IPS-15b (cell line): ENCODE results near the gene PRR20D.
"Not testable (repeated sequence)": the region's sequence is repeated elsewhere in the genome, so short reads cannot be mapped to it uniquely, and the experiment has no call there.

ENCODE experiments used
- H3K27me3 ChIP-seq: one replicate; pipeline ENCODE4 v1.6.1; 2013; ENCODE audit warnings: low read length; ENCODE audit not compliant: control insufficient read depth, insufficient read depth
- H3K36me3 ChIP-seq: one replicate; pipeline ENCODE4 v1.6.1; 2013; ENCODE audit warnings: low read length; ENCODE audit not compliant: control insufficient read depth, insufficient read depth
- H3K4me1 ChIP-seq: one replicate; pipeline ENCODE4 v1.6.1; 2013; ENCODE audit warnings: mild to moderate bottlenecking, low read length; ENCODE audit not compliant: control insufficient read depth, insufficient read depth
- H3K4me3 ChIP-seq: one replicate; pipeline ENCODE4 v1.5.1; 2013; ENCODE audit warnings: low read depth, low read length
- H3K9ac ChIP-seq: one replicate; pipeline ENCODE4 v1.6.1; 2013; ENCODE audit warnings: low read depth, mild to moderate bottlenecking, low read length
- H3K9me3 ChIP-seq: one replicate; pipeline ENCODE4 v1.6.1; 2013; ENCODE audit warnings: mild to moderate bottlenecking, low read length; ENCODE audit not compliant: control insufficient read depth, insufficient read depth

Gene PRR20D

GRCh38 chr13:57160332-57160731 is at the start of gene PRR20D:
Gene PRR20D (plus strand): TSS chr13:57160632. CDS start chr13:57161019, 387 bp downstream.
- H3K9me3 ChIP-seq, H3K27me3 ChIP-seq, H3K36me3 ChIP-seq, H3K4me1 ChIP-seq, H3K4me3 ChIP-seq, H3K9ac ChIP-seq: not testable (repeated sequence)

GRCh38 chr13:57114945-57115344 is 45.5 kb upstream of the PRR20D start:
- Histone ChIP-seq H3K27me3 (no peaks in the 10 kb centered on the region), H3K9me3 (no peaks in the 10 kb centered on the region), H3K4me3 (no peak overlapping the region), H3K36me3 (no peaks in the 10 kb centered on the region), H3K4me1 (no peaks in the 10 kb centered on the region), H3K9ac (no peak overlapping the region)

GRCh38 chr13:57123681-57124080 is 36.8 kb upstream of the PRR20D start:
- no peaks in the 10 kb centered on the region for H3K4me1 ChIP-seq
- H3K36me3 ChIP-seq, result no peaks in the 10 kb centered on the region
- no peak overlapping the region for H3K4me3 ChIP-seq
- no peak overlapping the region for H3K9ac ChIP-seq
- no peaks in the 10 kb centered on the region for H3K27me3 ChIP-seq
- no peaks in the 10 kb centered on the region for H3K9me3 ChIP-seq

- H3K9me3 ChIP-seq, result no peaks in the 10 kb centered on the region
Measured at GRCh38 chr13:57128909-57129308, 31.5 kb upstream of the PRR20D start.

GRCh38 chr13:57136093-57136492 is 24.3 kb upstream of the PRR20D start:
- Histone ChIP-seq H3K4me1 (no peaks in the 10 kb centered on the region), H3K9ac (no peak overlapping the region), H3K36me3 (no peaks in the 10 kb centered on the region), H3K27me3 (no peaks in the 10 kb centered on the region), H3K9me3 (no peaks in the 10 kb centered on the region), H3K4me3 (no peak overlapping the region)

More at GRCh38 chr13:57128909-57129308, 31.5 kb upstream of the PRR20D start:
- Histone ChIP-seq H3K36me3 (no peaks in the 10 kb centered on the region), H3K4me1 (no peaks in the 10 kb centered on the region), H3K27me3 (no peaks in the 10 kb centered on the region), H3K9ac (no peak overlapping the region), H3K4me3 (no peak overlapping the region)

- Histone ChIP-seq H3K9ac (no peak overlapping the region), H3K27me3 (no peaks in the 10 kb centered on the region), H3K4me3 (no peak overlapping the region)
Measured at GRCh38 chr13:57137585-57137984, 22.8 kb upstream of the PRR20D start.

GRCh38 chr13:57138988-57139387 is 21.4 kb upstream of the PRR20D start:
- H3K27me3 ChIP-seq, result no peaks in the 10 kb centered on the region
- no peaks in the 10 kb centered on the region for H3K36me3 ChIP-seq
- H3K9me3 ChIP-seq, result no peaks in the 10 kb centered on the region
- no peak overlapping the region for H3K4me3 ChIP-seq
- no peak overlapping the region for H3K9ac ChIP-seq
- no peaks in the 10 kb centered on the region for H3K4me1 ChIP-seq

More at GRCh38 chr13:57137585-57137984, 22.8 kb upstream of the PRR20D start:
- no peaks in the 10 kb centered on the region for H3K36me3 ChIP-seq
- H3K4me1 ChIP-seq, result no peaks in the 10 kb centered on the region
- H3K9me3 ChIP-seq, result no peaks in the 10 kb centered on the region

GRCh38 chr13:57139781-57140180 is 20.7 kb upstream of the PRR20D start:
- not testable (repeated sequence) for H3K27me3 ChIP-seq, H3K9ac ChIP-seq, H3K9me3 ChIP-seq, H3K4me1 ChIP-seq, H3K4me3 ChIP-seq, H3K36me3 ChIP-seq

GRCh38 chr13:57140235-57140968 is 20.0 kb upstream of the PRR20D start, which contains the start of gene PRR20A:
Gene PRR20A (plus strand): TSS chr13:57140918. CDS start chr13:57141305, 387 bp downstream.
- not testable (repeated sequence) for H3K4me3 ChIP-seq, H3K9ac ChIP-seq, H3K27me3 ChIP-seq, H3K4me1 ChIP-seq, H3K36me3 ChIP-seq, H3K9me3 ChIP-seq

GRCh38 chr13:57147188-57147587 is 13.2 kb upstream of the PRR20D start, which contains the start of gene PRR20B:
Gene PRR20B (plus strand): TSS chr13:57147488. CDS start chr13:57147875, 387 bp downstream.
- H3K27me3 ChIP-seq, H3K4me3 ChIP-seq, H3K4me1 ChIP-seq, H3K9me3 ChIP-seq, H3K36me3 ChIP-seq, H3K9ac ChIP-seq: not testable (repeated sequence)

- H3K27me3 ChIP-seq, H3K9me3 ChIP-seq, H3K4me3 ChIP-seq, H3K4me1 ChIP-seq, H3K9ac ChIP-seq, H3K36me3 ChIP-seq: not testable (repeated sequence)
Measured at GRCh38 chr13:57148106-57148505, 12.3 kb upstream of the PRR20D start.

- not testable (repeated sequence) for H3K27me3 ChIP-seq, H3K36me3 ChIP-seq, H3K4me3 ChIP-seq, H3K9me3 ChIP-seq, H3K4me1 ChIP-seq, H3K9ac ChIP-seq
Measured at GRCh38 chr13:57153761-57154160, 6.7 kb upstream of the PRR20D start, which contains the start of gene PRR20C. Gene PRR20C (plus strand): TSS chr13:57154061. CDS start chr13:57154448, 387 bp downstream.
